ENCODE measurements around the gene SLC6A13.

DNA sequence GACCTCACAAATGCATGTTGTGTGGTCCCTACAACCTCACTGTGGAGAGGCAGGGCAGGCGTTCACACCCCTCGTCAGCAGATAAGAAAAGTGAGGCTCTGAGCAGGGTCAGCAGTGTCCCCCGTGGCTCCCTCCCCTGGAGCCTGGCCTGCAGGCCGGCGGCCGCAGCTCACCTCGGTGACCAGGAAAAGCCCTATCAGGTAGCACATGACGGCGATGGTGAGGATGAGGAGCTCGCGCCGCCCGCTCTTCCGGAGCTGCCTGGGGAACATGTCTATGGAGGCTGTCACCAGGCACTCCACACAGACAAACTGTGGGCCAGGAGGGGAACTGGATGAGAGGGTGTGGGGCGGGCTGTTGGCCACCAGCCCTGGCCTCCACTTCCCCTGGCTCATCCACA is 66.7 kb downstream of the SLC6A13 start:
- TF ChIP-seq POLR2AphosphoS5 (IDR thresholded peaks at IDR 0.05) (no peak), CTCF (IDR thresholded peaks at IDR 0.05) (no peak), POLR2A (IDR thresholded peaks at IDR 0.05) (no peak)
